GM12892 (cell line): ENCODE measurements around the gene TRPV5.

Source experiments
- DNase-seq: peaks from one replicate; pipeline ENCODE4 v3.0.0; 2011; ENCODE audit not compliant: insufficient read length
- FAIRE-seq: peaks from 2 replicates; lab custom pipeline; 2011; peaks lifted over from hg19 to GRCh38; lab: Jason Lieb, UNC
- POLR2A ChIP-seq: IDR thresholded peaks from 2 replicates; pipeline ENCODE4 v1.6.1; 2011; ENCODE audit warnings: low read depth, low read length, control low read depth
- POLR2AphosphoS5 ChIP-seq: IDR thresholded peaks from 2 replicates; pipeline ENCODE4 v1.6.1; 2011; ENCODE audit warnings: low read depth, low read length, control low read depth
- TAF1 ChIP-seq: IDR thresholded peaks from 2 replicates; pipeline ENCODE4 v1.6.1; 2011; ENCODE audit warnings: low read depth, mild to moderate bottlenecking, control low read depth, low read length, borderline replicate concordance

The TRPV5 gene

GRCh38 chr7:142901426-142902259 lies 31.9 kb downstream of the TRPV5 start:
- FAIRE-seq: no peak
- TF ChIP-seq POLR2A (no peak), POLR2AphosphoS5 (no peak), TAF1 (no peak)
- DNase-seq: no peak

GRCh38 chr7:142899661-142900060 lies 33.9 kb downstream of the TRPV5 start:
- FAIRE-seq (no peak), DNase-seq (no peak)
- TF ChIP-seq POLR2AphosphoS5 (no peak), TAF1 (no peak), POLR2A (no peak)

GRCh38 chr7:142898377-142899170 lies 35.0 kb downstream of the TRPV5 start:
- TF ChIP-seq POLR2A: no peak
- DNase-seq (no peak), FAIRE-seq (no peak)

DNA sequence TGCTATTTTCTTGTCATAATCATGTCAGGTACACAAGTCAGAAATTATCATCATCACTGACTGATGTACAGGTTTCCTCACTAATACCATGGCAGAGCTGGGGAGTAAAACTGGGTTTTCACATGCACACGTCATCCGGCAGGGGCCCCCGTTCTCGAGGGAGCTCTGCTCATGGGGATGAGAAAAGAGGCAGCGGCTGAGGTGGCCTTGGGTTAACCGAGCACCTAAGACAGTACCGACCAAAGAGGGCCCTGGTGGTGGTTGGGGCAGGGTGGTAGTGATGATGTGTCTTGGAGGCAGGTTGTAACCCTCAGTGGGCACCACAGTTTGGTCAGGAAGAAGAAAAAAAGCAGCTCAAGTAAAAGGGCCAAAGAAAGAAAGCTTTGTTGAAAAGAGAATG lies 35.9 kb downstream of the TRPV5 start:
- FAIRE-seq (no peak), DNase-seq (no peak)
- no peak for TF ChIP-seq POLR2A
- TF ChIP-seq POLR2AphosphoS5: no peak
- TF ChIP-seq TAF1: no peak

DNA sequence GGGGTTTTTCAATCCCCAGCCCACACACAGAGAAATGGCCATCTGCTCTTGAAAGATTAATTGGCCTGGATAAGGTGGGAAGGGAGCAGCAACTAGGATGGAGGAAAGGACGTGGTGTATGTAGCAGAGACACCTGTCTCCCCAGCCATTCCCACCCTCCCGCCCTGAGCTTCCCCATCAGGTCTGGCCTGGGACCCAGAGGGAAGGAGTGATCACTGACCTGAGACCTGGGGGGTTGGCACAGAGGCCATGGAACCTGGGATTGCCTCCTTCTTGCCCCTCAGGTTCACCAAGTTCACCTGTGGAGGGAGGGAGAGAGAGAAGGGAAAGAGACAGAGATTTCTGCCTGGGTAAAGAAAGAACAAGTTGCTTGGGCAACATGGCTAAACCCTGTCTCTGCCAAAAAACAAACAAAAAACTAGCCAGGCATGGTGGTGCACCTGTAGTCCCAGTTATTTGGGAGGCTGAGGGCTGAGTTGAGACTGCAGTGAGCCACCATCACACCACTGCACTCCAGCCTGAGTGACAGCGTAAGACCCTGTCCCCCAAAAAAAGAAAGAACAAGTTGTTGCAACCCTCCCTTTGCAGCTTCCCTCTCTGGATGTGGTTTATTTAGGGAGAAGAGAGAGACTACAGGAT lies 36.7 kb downstream of the TRPV5 start:
- DNase-seq (no peak), FAIRE-seq (no peak)
- no peak for TF ChIP-seq TAF1
- no peak for TF ChIP-seq POLR2AphosphoS5
- no peak for TF ChIP-seq POLR2A

- DNase-seq (no peak), FAIRE-seq (no peak)
- TF ChIP-seq TAF1 (no peak), POLR2A (no peak), POLR2AphosphoS5 (no peak)
These were observed 37.4 kb downstream of the TRPV5 start for GRCh38 chr7:142896151-142896550.

DNA sequence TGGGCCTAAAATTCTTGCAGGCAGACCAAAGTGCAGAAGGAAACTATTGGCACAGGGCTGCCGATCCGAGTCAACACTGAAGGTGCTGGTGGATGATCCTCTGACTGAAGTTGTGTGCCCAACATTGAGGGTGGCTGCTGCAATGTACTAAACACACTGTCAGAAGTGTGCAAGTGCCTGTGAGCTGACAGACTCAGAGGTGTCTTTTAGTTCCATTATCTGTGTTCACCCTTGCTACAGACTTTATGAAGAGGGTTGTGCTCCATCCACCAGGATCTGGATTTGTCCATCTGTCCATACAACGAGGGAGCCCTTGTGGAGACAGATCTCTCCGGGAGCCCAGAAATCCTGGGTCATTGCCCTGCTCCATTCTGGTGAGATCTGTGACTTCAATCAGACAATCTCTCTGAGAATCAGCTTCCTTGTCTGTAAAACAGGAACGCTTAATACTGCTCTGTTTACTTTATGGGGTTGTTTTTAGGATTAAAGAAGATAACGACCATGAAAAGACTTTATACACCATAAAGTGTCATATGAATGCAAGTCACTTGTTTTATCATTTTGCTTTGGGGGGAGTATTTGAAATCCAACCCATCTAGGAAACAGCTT lies 38.5 kb downstream of the TRPV5 start:
- no peak for FAIRE-seq
- TF ChIP-seq POLR2AphosphoS5: no peak
- no peak for TF ChIP-seq POLR2A
- TF ChIP-seq TAF1: no peak
- DNase-seq: no peak

DNA sequence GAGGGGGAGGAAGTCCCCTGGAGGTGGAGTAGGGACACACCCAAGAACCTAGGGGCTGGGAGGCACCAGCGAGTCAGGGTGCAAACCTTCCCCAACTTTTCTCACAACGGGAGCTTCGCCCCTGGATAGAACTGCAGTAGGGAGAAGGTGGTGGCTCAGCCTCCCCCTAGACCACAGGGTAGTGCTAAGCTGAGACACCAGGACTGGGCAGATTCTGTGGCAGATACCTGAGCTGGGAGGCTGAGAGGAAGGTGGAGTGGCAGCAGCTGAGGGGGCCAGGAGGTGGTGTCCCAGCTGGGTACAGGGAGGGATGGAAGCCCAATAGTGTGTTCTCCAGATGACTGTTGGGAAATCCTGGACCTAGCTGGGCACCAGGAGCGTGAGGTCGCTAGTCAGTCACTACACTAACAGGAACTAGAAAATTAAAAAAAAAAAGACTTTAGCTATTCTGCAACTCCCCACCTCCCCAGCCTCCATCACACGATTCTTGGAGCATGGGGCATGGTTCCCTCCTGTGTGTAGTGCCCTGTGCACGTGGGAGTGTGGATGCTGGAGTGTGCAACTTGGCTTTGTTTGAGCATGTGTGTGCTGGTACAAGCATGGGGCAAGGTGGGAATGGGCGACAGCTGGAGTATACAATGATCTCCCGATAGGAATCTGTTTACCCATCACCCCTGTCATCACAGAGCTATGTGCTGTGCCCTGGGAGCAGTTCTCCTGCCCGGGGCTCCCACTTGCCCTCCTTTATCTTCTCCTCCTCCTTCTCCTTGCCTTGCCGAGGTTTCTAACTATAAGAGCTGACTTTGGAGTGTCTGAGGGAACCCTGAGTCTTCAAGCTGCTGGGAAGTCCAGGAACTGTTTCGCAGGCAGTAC lies 39.2 kb downstream of the TRPV5 start:
- FAIRE-seq (no peak), DNase-seq (no peak)
- TF ChIP-seq TAF1 (no peak), POLR2AphosphoS5 (no peak), POLR2A (no peak)

- no peak for DNase-seq
- TF ChIP-seq POLR2A: no peak
- TF ChIP-seq TAF1: no peak
- no peak for TF ChIP-seq POLR2AphosphoS5
- FAIRE-seq: no peak
These were observed 40.6 kb downstream of the TRPV5 start for GRCh38 chr7:142892951-142893350.

- DNase-seq: no peak
- no peak for FAIRE-seq
- no peak for TF ChIP-seq POLR2AphosphoS5
- TF ChIP-seq TAF1: no peak
- no peak for TF ChIP-seq POLR2A
These were observed 42.0 kb downstream of the TRPV5 start for GRCh38 chr7:142891490-142892082.

GRCh38 chr7:142890874-142891485 lies 42.6 kb downstream of the TRPV5 start:
- TF ChIP-seq POLR2AphosphoS5: no peak
- no peak for TF ChIP-seq TAF1
- no peak for TF ChIP-seq POLR2A
- no peak for DNase-seq
- FAIRE-seq: no peak
